OCI-LY7 (cell line): ENCODE measurements around the gene TEX22. TPM values are rescaled to one million over a fixed set of nuclear protein-coding genes. Genes with fewer than 3 reads are reported as not detected.

Experiments used
- Bru-seq: library from RNA; stranded (reverse); fragments of 400-500 nt; gene quantifications from one replicate; lab custom pipeline; 2021; lab: Mats Ljungman, UMichigan
- BruChase-seq, 2 experiments: library from RNA; stranded (reverse); fragments of 400-500 nt; gene quantifications; one replicate each; lab custom pipeline; 2021; lab: Mats Ljungman, UMichigan
- BruUV-seq: library from RNA; stranded (reverse); fragments of 400-500 nt; replicated peaks from 2 replicates; lab custom pipeline; 2021; lab: Mats Ljungman, UMichigan
- CTCF ChIA-PET: fragments of 300-600 bp; sonication (Branson Sonifier 250); formaldehyde crosslinking; loops from one replicate; lab custom pipeline; 2022; ENCODE audit warnings: antibody characterized with exemption; ENCODE audit not compliant: unreplicated experiment; lab: Charles Lee
- POLR2A ChIA-PET: fragments of 300-600 bp; sonication (Branson Sonifier 250); formaldehyde crosslinking; loops from one replicate; lab custom pipeline; 2022; ENCODE audit warnings: antibody characterized with exemption; lab: Charles Lee
- DNase-seq: peaks from one replicate; pipeline ENCODE4 v3.0.0-alpha.2; 2015; ENCODE audit warnings: low spot score
- H2AFZ ChIP-seq: fragments of 200-600 bp; sonication (generic), shearing (Covaris generic); 2 replicates; pipeline ENCODE4 v1.6.1; 2014; ENCODE audit warnings: mild to moderate bottlenecking, antibody characterized with exemption, low read length, moderate library complexity
- H3K27ac ChIP-seq: fragments of 200-600 bp; sonication (generic); 2 replicates; pipeline ENCODE4 v1.5.1; 2014; ENCODE audit warnings: mixed run types, low read depth, mild to moderate bottlenecking, moderate library complexity, low read length, inconsistent platforms; ENCODE audit not compliant: poor library complexity, severe bottlenecking
- H3K36me3 ChIP-seq: fragments of 200-600 bp; sonication (generic); 2 replicates; pipeline ENCODE4 v1.6.1; 2014; ENCODE audit warnings: mild to moderate bottlenecking, antibody characterized with exemption, low read length, moderate library complexity, mixed read lengths; ENCODE audit not compliant: insufficient read depth
- H3K4me1 ChIP-seq: fragments of 200-600 bp; sonication (generic); 2 replicates; pipeline ENCODE4 v1.5.1; 2014; ENCODE audit warnings: mild to moderate bottlenecking, low read length; ENCODE audit not compliant: insufficient read depth, poor library complexity, severe bottlenecking
- H3K4me2 ChIP-seq: fragments of 200-600 bp; sonication (generic); 2 replicates; pipeline ENCODE4 v1.6.1; 2014; ENCODE audit warnings: mild to moderate bottlenecking, low read length
- H3K4me3 ChIP-seq: fragments of 200-600 bp; sonication (generic); 2 replicates; pipeline ENCODE4 v1.5.1; 2014; ENCODE audit warnings: mild to moderate bottlenecking, low read depth, low read length; ENCODE audit not compliant: poor library complexity, severe bottlenecking
- H3K79me2 ChIP-seq: fragments of 200-600 bp; sonication (generic); 2 replicates; pipeline ENCODE4 v1.6.1; 2016; ENCODE audit warnings: low read depth, mild to moderate bottlenecking, low read length, moderate library complexity, mixed read lengths; ENCODE audit not compliant: insufficient read depth
- H3K9me2 ChIP-seq: fragments of 200-600 bp; sonication (generic); 2 replicates; pipeline ENCODE4 v1.6.1; 2016; ENCODE audit warnings: mild to moderate bottlenecking, low read length, mixed read lengths; ENCODE audit not compliant: insufficient read depth
- H3K9me3 ChIP-seq: fragments of 200-600 bp; sonication (generic); 2 replicates; pipeline ENCODE4 v1.6.1; 2014; ENCODE audit warnings: mild to moderate bottlenecking, mixed run types, low read length, mixed read lengths
- H4K20me1 ChIP-seq: fragments of 200-600 bp; sonication (generic); 2 replicates; pipeline ENCODE4 v1.6.1; 2014; ENCODE audit warnings: mild to moderate bottlenecking, antibody characterized with exemption, low read length, moderate library complexity, mixed read lengths; ENCODE audit not compliant: insufficient read depth
- EZH2phosphoT487 ChIP-seq: fragments of 200-600 bp; sonication (generic); IDR thresholded peaks from 2 replicates; pipeline ENCODE4 v1.6.1; 2018; ENCODE audit warnings: low read depth, borderline replicate concordance, mild to moderate bottlenecking, mixed run types, antibody characterized with exemption, low read length, moderate library complexity, mixed read lengths
- intact Hi-C: fragments of 100-400 bp; cut with micrococcal nuclease; formaldehyde crosslinking; loops from one replicate; pipeline ENCODE4 v1.10.0; 2022; ENCODE audit not compliant: unreplicated experiment
- long read RNA-seq: library from polyadenylated mRNA; stranded (forward); transcript quantifications from one replicate; pipeline ENCODE4 v2.0.0, GENCODE V29; 2022
- total RNA-seq, 2 experiments: library from RNA; depleted of rRNA in 1 of 2; stranded (reverse); fragments of >200 nt in 1 of 2; shearing (Covaris generic) in 1 of 2; gene quantifications; 2 replicates each; pipeline ENCODE4 v1.2.3, GENCODE V29; 2014 to 2022
- TF ChIP-seq, protein P1 (sequence below): fragments of 200-600 bp; sonication (generic); conservative IDR thresholded peaks from 2 replicates; pipeline ENCODE4 v1.5.1; 2014; ENCODE audit warnings: mild to moderate bottlenecking, antibody characterized with exemption, low read length, moderate library complexity, mixed read lengths

Gene TEX22, protein sequence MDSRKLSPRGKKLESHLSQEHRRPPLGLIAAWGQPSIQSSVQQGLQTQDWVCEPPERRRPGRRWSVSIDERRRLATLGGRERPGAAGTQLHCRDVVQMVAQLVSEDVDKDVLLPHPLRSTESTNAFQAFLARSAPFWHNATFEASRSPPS
- total RNA-seq (2014; rRNA removed; shearing (Covaris generic)): 1.3 and 2.3 TPM in 2 replicates
- 9.2 and 12.2 TPM in 2 replicates for total RNA-seq (2022)
- Bru-seq, nascent RNA: percentile 74 among the genes with signal in this experiment
- percentile 91 among the genes with signal in this experiment for BruChase-seq, experiment 1, labeled RNA remaining after a 6-hour chase
- percentile 79 among the genes with signal in this experiment for BruChase-seq, experiment 2, labeled RNA remaining after a 2-hour chase
- long read RNA-seq, partial matches to known transcripts: 1 of 11 reads
- long read RNA-seq, other reads (novel, unspliced or antisense): 10 of 11 reads

DNA sequence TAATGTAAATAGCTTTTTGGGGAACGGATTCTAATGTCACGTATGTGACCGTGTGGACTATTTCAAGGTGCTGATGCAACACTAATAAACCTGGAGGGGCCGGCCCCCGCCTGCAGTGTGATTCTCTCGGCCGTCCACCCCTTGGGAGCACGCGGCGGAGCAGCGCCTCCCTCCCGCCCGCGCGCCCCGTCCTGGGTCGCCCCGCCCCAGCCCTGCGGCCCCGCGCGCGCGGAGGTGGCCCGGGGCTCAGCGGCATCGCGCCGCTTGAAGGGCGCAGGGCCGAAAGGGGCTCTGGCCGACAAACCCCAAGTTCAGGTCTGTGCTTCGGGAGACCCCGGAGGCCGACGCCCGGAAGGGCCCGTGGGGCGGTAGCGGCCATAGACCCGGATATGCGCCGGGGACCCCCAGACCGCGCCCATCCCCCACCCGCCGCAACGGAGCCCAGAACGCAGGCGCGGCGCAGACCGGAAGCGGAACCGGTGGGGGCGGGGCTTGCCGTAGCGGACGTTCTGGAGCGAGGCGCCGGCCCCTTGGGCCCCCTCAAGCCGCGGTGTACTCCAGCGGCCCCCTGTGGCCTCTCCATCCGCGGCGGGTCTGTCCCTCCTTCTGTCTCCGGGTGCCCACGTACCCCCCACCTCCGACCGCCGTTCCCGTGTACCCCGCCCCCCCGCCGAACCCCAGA, at the start of gene TEX22:
TSS of gene TEX22 (plus strand) at position 495 of the 682 bp plus-strand sequence. CDS start 803 bp downstream, outside the sequence.
- H3K36me3 ChIP-seq: peaks cover 21% of the 10 kb centered on the region
- no peaks in the 10 kb centered on the region for H4K20me1 ChIP-seq
- CTCF ChIA-PET: no interaction called here
- H3K4me3 ChIP-seq: peak within 1 kb of the TSS; percentile 86
- BruUV-seq: TSS peak; percentile 90
- H3K27ac ChIP-seq: peak within 1 kb of the TSS; percentile 61
- no peaks in the 10 kb centered on the region for H3K9me3 ChIP-seq
- DNase-seq: peak; percentile 93
- TF ChIP-seq, protein P1, sequence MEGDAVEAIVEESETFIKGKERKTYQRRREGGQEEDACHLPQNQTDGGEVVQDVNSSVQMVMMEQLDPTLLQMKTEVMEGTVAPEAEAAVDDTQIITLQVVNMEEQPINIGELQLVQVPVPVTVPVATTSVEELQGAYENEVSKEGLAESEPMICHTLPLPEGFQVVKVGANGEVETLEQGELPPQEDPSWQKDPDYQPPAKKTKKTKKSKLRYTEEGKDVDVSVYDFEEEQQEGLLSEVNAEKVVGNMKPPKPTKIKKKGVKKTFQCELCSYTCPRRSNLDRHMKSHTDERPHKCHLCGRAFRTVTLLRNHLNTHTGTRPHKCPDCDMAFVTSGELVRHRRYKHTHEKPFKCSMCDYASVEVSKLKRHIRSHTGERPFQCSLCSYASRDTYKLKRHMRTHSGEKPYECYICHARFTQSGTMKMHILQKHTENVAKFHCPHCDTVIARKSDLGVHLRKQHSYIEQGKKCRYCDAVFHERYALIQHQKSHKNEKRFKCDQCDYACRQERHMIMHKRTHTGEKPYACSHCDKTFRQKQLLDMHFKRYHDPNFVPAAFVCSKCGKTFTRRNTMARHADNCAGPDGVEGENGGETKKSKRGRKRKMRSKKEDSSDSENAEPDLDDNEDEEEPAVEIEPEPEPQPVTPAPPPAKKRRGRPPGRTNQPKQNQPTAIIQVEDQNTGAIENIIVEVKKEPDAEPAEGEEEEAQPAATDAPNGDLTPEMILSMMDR: peak; percentile 61
- no peak for TF ChIP-seq EZH2phosphoT487
- POLR2A ChIA-PET: no interaction called here
- no peaks in the 10 kb centered on the region for H3K9me2 ChIP-seq
- H3K79me2 ChIP-seq: peaks cover 14% of the 10 kb centered on the region
- peak within 1 kb of the TSS; percentile 94 for H2AFZ ChIP-seq
- H3K4me1 ChIP-seq: peaks cover 23% of the 10 kb centered on the region
- intact Hi-C loops: loop anchor here (1.0 to 2.0 kb wide), 2 partner anchors 27 to 93 kb away; partner anchors contain the start of gene TEDC1
- H3K4me2 ChIP-seq: peak within 1 kb of the TSS; percentile 97

DNA sequence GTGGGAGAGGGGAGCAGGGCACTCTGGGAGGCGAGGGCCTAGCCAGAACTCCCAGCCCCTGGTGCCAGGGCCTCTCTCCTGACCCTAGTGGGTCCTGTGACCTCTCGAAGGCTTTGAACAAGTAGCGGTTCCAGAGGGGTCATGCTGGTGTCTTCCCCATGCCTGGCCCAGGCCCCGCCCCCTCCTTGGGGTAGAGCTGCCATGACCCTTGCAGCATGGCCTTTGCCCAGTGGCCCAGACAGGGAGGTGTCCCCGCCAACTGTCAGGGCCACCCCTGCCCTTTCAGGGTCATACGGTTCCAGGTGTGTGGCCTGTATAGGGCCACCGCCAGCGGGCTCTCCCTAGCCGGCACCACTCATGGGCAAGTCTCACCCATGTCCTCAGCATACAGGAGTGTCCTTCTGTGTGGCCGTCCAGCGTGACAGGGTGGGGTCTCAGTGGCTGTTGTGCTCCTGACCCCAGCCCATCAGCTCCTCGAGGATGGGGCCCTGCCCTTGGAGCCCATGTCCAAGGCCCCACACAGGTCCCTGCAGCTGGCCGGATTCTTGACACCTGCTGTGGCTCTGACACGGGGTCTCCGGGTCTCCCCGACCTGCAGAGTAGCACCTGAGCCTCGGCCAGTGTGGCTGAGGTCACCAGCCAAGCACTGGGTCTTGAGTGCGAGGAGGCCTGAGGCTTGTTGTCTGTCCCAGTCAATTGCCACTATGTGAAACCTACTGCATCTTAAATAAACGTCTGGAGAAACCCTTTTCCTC, 49.2 kb upstream of the TEX22 start:
- CTCF ChIA-PET: no interaction called here
- Histone ChIP-seq H3K79me2 (no peaks in the 10 kb centered on the region), H3K9me3 (no peaks in the 10 kb centered on the region), H3K9me2 (no peaks in the 10 kb centered on the region), H3K27ac (no peak overlapping the region), H3K4me1 (no peaks in the 10 kb centered on the region), H3K4me2 (no peak overlapping the region), H4K20me1 (no peaks in the 10 kb centered on the region; the same call in 1 of the 2 replicates), H3K4me3 (no peak overlapping the region), H2AFZ (no peak overlapping the region), H3K36me3 (no peaks in the 10 kb centered on the region)
- DNase-seq: no peak
- intact Hi-C loops: no loop called here
- no peak for TF ChIP-seq EZH2phosphoT487
- TF ChIP-seq, protein P1: no peak
- BruUV-seq: no TSS peak
- POLR2A ChIA-PET: no interaction called here
